Gastrocnemius medialis (tissue), 4 donors: ENCODE data around the gene GRID1.

Source experiments
- CTCF ChIP-seq, 5 experiments: fragments of 450-650 bp in 3 of 5; fragments of 200-600 bp in 2 of 5; sonication (generic) in 2 of 5; IDR thresholded peaks in 4 of 5; conservative IDR thresholded peaks in 1 of 5; 1 replicate in 4 of 5; 2 replicates in 1 of 5; pipeline ENCODE4 v1.5.1; 2016 to 2019; ENCODE audit warnings: antibody characterized with exemption in 5 of 5, mild to moderate bottlenecking in 3 of 5, moderate library complexity in 3 of 5
- POLR2A ChIP-seq, 2 donors: fragments of 450-650 bp; IDR thresholded peaks; one replicate each; pipeline ENCODE4 v1.6.1; 2017; ENCODE audit warnings: antibody characterized with exemption in 2 of 2, mild to moderate bottlenecking in 2 of 2, moderate library complexity in 2 of 2

GRCh38 chr10:86136934-86137333 is 229.7 kb downstream of the GRID1 start:
- TF ChIP-seq CTCF (IDR thresholded peaks at IDR 0.05 in 4 of 5, conservative IDR thresholded peaks at IDR 0.05 in 1 of 5) = no peak
- no peak for TF ChIP-seq POLR2A (IDR thresholded peaks at IDR 0.05)
